ENCODE results near the gene NSD1. TPM values are rescaled to one million over a fixed set of nuclear protein-coding genes. Genes with fewer than 3 reads are reported as not detected.
A peak's percentile ranks its signal among the peaks of the same experiment; 100 is the strongest.

NSD1 gene
- total RNA-seq, 2 experiments from 2014 or later = 87.6 to 93.3 TPM

DNA sequence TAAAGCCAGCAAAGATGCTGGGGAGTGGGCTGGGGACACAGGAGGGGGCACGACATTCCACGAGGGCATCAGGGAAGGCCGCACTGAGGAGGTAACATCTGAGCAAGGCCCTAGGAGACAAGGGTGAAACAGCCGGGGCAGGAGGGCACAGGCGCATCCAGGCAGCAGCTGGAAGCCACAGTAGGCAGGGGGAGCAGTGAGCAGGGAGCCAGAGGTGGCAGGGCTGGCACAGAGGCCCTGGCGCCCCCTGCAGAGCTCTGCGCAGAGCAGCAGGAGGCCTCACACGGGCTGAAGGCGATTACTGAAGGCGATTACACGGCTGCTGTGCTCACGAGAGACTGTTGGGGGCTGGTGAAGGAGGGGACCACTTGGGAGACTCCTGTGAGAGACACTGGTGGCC, 202.5 kb downstream of the NSD1 start:
- DNase-seq (peak in 2 of 14 experiments; percentile 47 to 54), ATAC-seq (ENCODE audit: poor library complexity) (peak; percentile 74)
- Histone ChIP-seq H3K9me3 (ENCODE audit: control insufficient read depth in 1 of 2, insufficient read depth in 1 of 2, low read length in 2 of 2) (no peaks in the 10 kb centered on the region), H3K36me3 (ENCODE audit: insufficient read depth, low read length) (peaks cover 89% of the 10 kb centered on the region), H3K27ac (ENCODE audit: low read depth in 1 of 2, low read length in 2 of 2) (no peak overlapping the region), H3K4me1 (ENCODE audit: insufficient read depth, low read length) (peaks cover 6% of the 10 kb centered on the region), H3K27me3 (ENCODE audit: control insufficient read depth in 1 of 2, insufficient read depth in 2 of 2, low read length in 2 of 2) (no peaks in the 10 kb centered on the region), H3K4me3 (ENCODE audit: low read length) (no peak overlapping the region)
- H3K4me1 Mint-ChIP-seq (ENCODE audit: low read depth) = peaks cover 10% of the 10 kb centered on the region
- H3K36me3 Mint-ChIP-seq (ENCODE audit: low read depth) = peaks cover 77% of the 10 kb centered on the region
- ChIA-PET CTCF (interaction anchor here (1.0 kb wide), 1 partner anchor 11 kb away, joined by 3 read pairs; no protein-coding TSS in a partner anchor), POLR2A (no interaction called here)
- H3K27ac Mint-ChIP-seq = peak overlapping the region; percentile 12
- TF ChIP-seq, protein P1, sequence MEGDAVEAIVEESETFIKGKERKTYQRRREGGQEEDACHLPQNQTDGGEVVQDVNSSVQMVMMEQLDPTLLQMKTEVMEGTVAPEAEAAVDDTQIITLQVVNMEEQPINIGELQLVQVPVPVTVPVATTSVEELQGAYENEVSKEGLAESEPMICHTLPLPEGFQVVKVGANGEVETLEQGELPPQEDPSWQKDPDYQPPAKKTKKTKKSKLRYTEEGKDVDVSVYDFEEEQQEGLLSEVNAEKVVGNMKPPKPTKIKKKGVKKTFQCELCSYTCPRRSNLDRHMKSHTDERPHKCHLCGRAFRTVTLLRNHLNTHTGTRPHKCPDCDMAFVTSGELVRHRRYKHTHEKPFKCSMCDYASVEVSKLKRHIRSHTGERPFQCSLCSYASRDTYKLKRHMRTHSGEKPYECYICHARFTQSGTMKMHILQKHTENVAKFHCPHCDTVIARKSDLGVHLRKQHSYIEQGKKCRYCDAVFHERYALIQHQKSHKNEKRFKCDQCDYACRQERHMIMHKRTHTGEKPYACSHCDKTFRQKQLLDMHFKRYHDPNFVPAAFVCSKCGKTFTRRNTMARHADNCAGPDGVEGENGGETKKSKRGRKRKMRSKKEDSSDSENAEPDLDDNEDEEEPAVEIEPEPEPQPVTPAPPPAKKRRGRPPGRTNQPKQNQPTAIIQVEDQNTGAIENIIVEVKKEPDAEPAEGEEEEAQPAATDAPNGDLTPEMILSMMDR (IDR thresholded peaks at IDR 0.05) = no peak
- intact Hi-C loops (cut with DNase I, micrococcal nuclease) = no loop called here
- H3K27me3 Mint-ChIP-seq = no peaks in the 10 kb centered on the region
- no peaks in the 10 kb centered on the region for H3K9me3 Mint-ChIP-seq
- no peak overlapping the region for H3K4me3 Mint-ChIP-seq

DNA sequence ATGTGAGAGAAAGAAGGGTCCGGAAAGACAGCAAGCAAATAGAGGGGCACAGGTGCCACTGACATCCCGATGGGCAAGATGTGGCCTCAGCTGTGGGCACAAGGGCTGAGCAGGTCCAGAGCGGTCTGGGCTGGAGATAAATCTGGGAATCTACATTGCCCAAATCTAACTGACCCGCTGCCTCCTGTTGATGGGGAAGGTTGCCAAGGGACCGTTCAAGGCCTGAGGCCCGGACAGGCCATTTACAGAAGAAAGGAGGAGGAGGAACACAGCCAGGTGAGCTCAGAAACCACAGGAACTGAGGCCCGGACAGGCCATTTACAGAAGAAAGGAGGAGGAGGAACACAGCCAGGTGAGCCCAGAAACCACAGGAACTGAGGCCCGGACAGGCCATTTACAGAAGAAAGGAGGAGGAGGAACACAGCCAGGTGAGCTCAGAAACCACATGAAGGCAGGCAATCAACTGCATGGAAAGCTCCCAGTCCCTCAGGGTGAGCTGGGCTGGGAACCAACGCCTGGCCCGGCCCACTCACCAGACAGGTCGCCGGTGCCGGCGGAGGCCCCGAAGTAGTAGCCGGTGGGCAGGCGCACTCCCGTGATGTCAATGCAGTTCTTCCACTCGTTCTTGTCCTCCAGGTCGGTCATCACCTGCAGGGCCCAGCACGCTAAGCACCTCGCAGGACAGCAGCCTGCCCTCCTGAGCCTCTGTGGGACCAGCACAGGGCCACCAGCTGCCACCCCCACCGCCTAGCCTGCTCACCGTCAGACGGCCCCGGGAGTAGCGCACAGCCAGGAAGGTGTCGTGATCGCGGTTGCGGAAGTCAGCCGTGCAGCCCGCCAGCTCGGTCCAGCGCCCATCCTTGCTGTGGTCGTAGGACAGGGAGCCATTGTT, 203.3 kb downstream of the NSD1 start:
- no peaks in the 10 kb centered on the region for H3K27me3 Mint-ChIP-seq
- no peaks in the 10 kb centered on the region for H3K9me3 Mint-ChIP-seq
- peak overlapping the region; percentile 12 for H3K27ac Mint-ChIP-seq
- Histone ChIP-seq H3K9me3 (ENCODE audit: control insufficient read depth in 1 of 2, insufficient read depth in 1 of 2, low read length in 2 of 2) (no peaks in the 10 kb centered on the region), H3K27ac (ENCODE audit: low read depth in 1 of 2, low read length in 2 of 2) (no peak overlapping the region), H3K4me1 (ENCODE audit: insufficient read depth, low read length) (peaks cover 6% of the 10 kb centered on the region), H3K4me3 (ENCODE audit: low read length) (no peak overlapping the region), H3K27me3 (ENCODE audit: control insufficient read depth in 1 of 2, insufficient read depth in 2 of 2, low read length in 2 of 2) (no peaks in the 10 kb centered on the region), H3K36me3 (ENCODE audit: insufficient read depth, low read length) (peaks cover 89% of the 10 kb centered on the region)
- H3K4me3 Mint-ChIP-seq = no peak overlapping the region
- TF ChIP-seq, protein P1 (IDR thresholded peaks at IDR 0.05) = no peak
- intact Hi-C loops (cut with DNase I, micrococcal nuclease) = no loop called here
- ChIA-PET POLR2A (no interaction called here), CTCF (interaction anchor here (1.0 kb wide), 1 partner anchor 11 kb away, joined by 3 read pairs; no protein-coding TSS in a partner anchor)
- DNase-seq (no peak), ATAC-seq (ENCODE audit: poor library complexity) (no peak)
- H3K4me1 Mint-ChIP-seq (ENCODE audit: low read depth) = peaks cover 14% of the 10 kb centered on the region
- peaks cover 77% of the 10 kb centered on the region for H3K36me3 Mint-ChIP-seq (ENCODE audit: low read depth)

DNA sequence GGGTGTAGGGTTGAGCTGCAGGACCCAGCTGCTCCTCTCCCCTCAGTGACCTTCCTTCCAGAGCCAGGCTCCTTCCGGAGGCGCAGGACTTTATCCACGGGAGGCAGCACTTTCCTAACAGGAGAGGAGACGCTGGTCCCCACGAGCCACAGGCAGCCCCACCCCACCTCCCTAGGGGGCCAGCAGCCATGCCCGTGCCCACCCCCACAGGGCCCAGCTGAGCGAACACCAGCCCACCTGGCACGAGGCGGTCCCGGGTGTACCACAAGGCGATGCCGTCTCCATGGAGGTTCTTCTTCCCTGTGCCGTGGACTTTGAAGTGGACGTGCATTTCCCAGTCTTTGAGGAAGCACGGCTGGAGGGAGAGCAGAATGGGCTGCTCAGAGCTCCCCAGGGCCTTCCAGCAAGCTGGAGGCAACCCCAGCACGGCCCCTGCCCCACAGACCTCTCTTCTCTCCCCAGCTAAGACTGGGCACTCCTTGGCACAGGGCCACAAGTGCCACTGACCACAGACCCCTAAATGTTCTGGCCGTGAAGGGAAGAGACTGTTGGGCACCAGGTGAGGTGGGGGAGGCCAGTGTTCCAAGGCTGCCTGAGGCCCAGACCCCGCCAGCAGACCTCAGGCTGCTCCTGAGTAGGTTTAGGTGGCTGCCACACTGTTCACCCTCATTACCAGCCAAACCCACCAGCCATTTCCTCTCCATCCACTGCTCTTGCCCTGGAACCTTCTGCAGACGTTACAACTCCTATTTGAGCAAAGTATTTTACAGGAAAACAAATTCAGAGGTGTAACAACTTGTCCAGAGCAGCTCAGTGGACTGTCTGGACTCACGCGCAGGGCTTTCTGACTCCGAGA, 204.9 kb downstream of the NSD1 start:
- intact Hi-C loops (cut with DNase I, micrococcal nuclease) = no loop called here
- CTCF ChIA-PET = no interaction called here
- Histone ChIP-seq H3K4me3 (ENCODE audit: low read length) (no peak overlapping the region), H3K9me3 (ENCODE audit: control insufficient read depth in 1 of 2, insufficient read depth in 1 of 2, low read length in 2 of 2) (no peaks in the 10 kb centered on the region), H3K4me1 (ENCODE audit: insufficient read depth, low read length) (peaks cover 6% of the 10 kb centered on the region), H3K27ac (ENCODE audit: low read depth in 1 of 2, low read length in 2 of 2) (no peak overlapping the region), H3K36me3 (ENCODE audit: insufficient read depth, low read length) (peaks cover 88% of the 10 kb centered on the region), H3K27me3 (ENCODE audit: control insufficient read depth in 1 of 2, insufficient read depth in 2 of 2, low read length in 2 of 2) (no peaks in the 10 kb centered on the region)
- Mint-ChIP-seq H3K36me3 (ENCODE audit: low read depth) (peaks cover 75% of the 10 kb centered on the region), H3K27me3 (no peaks in the 10 kb centered on the region), H3K4me1 (ENCODE audit: low read depth) (peaks cover 18% of the 10 kb centered on the region), H3K27ac (no peak overlapping the region), H3K4me3 (no peak overlapping the region), H3K9me3 (no peaks in the 10 kb centered on the region)
- POLR2A ChIA-PET = no interaction called here
- DNase-seq = no peak
- ATAC-seq (ENCODE audit: poor library complexity) = no peak
- TF ChIP-seq, protein P1 (IDR thresholded peaks at IDR 0.05) = no peak

Data from CD4-positive, alpha-beta T cell (primary cell).